HepG2 (cell line): ENCODE data around the gene COASY. TPM values are rescaled to one million over a fixed set of nuclear protein-coding genes. Genes with fewer than 3 reads are reported as not detected.

Source experiments
- AGO2 ChIP-seq: fragments of 200-400 bp; formaldehyde crosslinking; optimal IDR thresholded peaks from 2 replicates; pipeline ENCODE3; 2017; ENCODE audit warnings: mild to moderate bottlenecking, low read depth, low read length, moderate library complexity
- ATF7-NPFF ChIP-seq: sonication (generic); formaldehyde crosslinking; IDR thresholded peaks from 2 replicates; pipeline ENCODE4 v1.8.1; 2023; ENCODE audit warnings: mild to moderate bottlenecking, low read depth, missing genetic modification reagents, moderate library complexity
- DNMT1 ChIP-seq: sonication (generic); formaldehyde crosslinking; IDR thresholded peaks from 2 replicates; pipeline ENCODE4 v1.5.1; 2020; ENCODE audit warnings: mild to moderate bottlenecking, missing genetic modification reagents
- ESRRA ChIP-seq: sonication (generic); formaldehyde crosslinking; IDR thresholded peaks from 2 replicates; pipeline ENCODE4 v1.5.1; 2020; ENCODE audit warnings: mild to moderate bottlenecking, low read depth, missing genetic modification reagents
- KDM1A ChIP-seq: IDR thresholded peaks from 2 replicates; pipeline ENCODE4 v1.6.1; 2016; ENCODE audit warnings: missing compliant biosample characterization
- MXD1 ChIP-seq: sonication (generic); formaldehyde crosslinking; IDR thresholded peaks from 2 replicates; pipeline ENCODE4 v1.4.0; 2020; ENCODE audit warnings: mild to moderate bottlenecking, missing genetic modification reagents
- MXI1 ChIP-seq: IDR thresholded peaks from 3 replicates; pipeline ENCODE4 v1.6.1; 2012; ENCODE audit warnings: low read depth, low read length, inconsistent platforms, borderline replicate concordance
- NFKB2 ChIP-seq: sonication (generic); formaldehyde crosslinking; IDR thresholded peaks from 2 replicates; pipeline ENCODE4 v1.4.0; 2020; ENCODE audit warnings: missing genetic modification reagents, borderline replicate concordance
- PAWR ChIP-seq: sonication (generic); formaldehyde crosslinking; IDR thresholded peaks from 2 replicates; pipeline ENCODE4 v1.4.0; 2020; ENCODE audit warnings: missing genetic modification reagents, mild to moderate bottlenecking, borderline replicate concordance
- PCBP2 ChIP-seq: fragments of 200-400 bp; formaldehyde crosslinking; optimal IDR thresholded peaks from 2 replicates; pipeline ENCODE3; 2018; ENCODE audit warnings: low read length, low read depth; ENCODE audit not compliant: poor library complexity, severe bottlenecking
- PITX1 ChIP-seq: sonication (generic); formaldehyde crosslinking; IDR thresholded peaks from 2 replicates; pipeline ENCODE4 v1.5.1; 2020; ENCODE audit warnings: mild to moderate bottlenecking, missing genetic modification reagents
- RFXANK ChIP-seq: IDR thresholded peaks from 2 replicates; pipeline ENCODE4 v1.6.1; 2016
- SP140L ChIP-seq: sonication (generic); formaldehyde crosslinking; IDR thresholded peaks from 2 replicates; pipeline ENCODE4 v1.4.0; 2020; ENCODE audit warnings: missing genetic modification reagents, borderline replicate concordance
- TAF15 ChIP-seq: fragments of 200-400 bp; formaldehyde crosslinking; IDR thresholded peaks from one replicate; pipeline ENCODE4 v1.6.1; 2018; ENCODE audit warnings: mild to moderate bottlenecking, low read depth, low read length; ENCODE audit not compliant: poor library complexity, severe bottlenecking
- TCF7L2 ChIP-seq: IDR thresholded peaks from 2 replicates; pipeline ENCODE4 v1.6.1; 2011; ENCODE audit warnings: mild to moderate bottlenecking, low read depth, low read length, moderate library complexity
- ZFP36L2 ChIP-seq: sonication (generic); formaldehyde crosslinking; IDR thresholded peaks from 2 replicates; pipeline ENCODE4 v1.4.0; 2020; ENCODE audit warnings: missing genetic modification reagents
- ZFX ChIP-seq: sonication (generic); formaldehyde crosslinking; IDR thresholded peaks from 2 replicates; pipeline ENCODE4 v1.4.0; 2020; ENCODE audit warnings: mild to moderate bottlenecking, low read depth, missing genetic modification reagents, moderate library complexity
- ZNF207 ChIP-seq: fragments of 450-650 bp; IDR thresholded peaks from 2 replicates; pipeline ENCODE4 v1.6.1; 2016; ENCODE audit warnings: antibody characterized with exemption, borderline replicate concordance
- ZNF446 ChIP-seq: sonication (generic); formaldehyde crosslinking; IDR thresholded peaks from 2 replicates; pipeline ENCODE4 v1.5.0; 2020; ENCODE audit warnings: mild to moderate bottlenecking, missing genetic modification reagents
- ZNF564 ChIP-seq: sonication (generic); formaldehyde crosslinking; IDR thresholded peaks from 2 replicates; pipeline ENCODE4 v1.8.1; 2023; ENCODE audit warnings: mild to moderate bottlenecking, missing genetic modification reagents
- ZNF644 ChIP-seq: IDR thresholded peaks from 2 replicates; pipeline ENCODE4 v1.6.1; 2016; ENCODE audit warnings: low read depth
- ZNF652 ChIP-seq: IDR thresholded peaks from 2 replicates; pipeline ENCODE4 v1.6.1; 2016; ENCODE audit warnings: low read depth, borderline replicate concordance
- ZNF672 ChIP-seq: sonication (generic); formaldehyde crosslinking; IDR thresholded peaks from 2 replicates; pipeline ENCODE4 v1.8.1; 2022; ENCODE audit warnings: missing genetic modification reagents
- ZNF782 ChIP-seq: sonication (generic); formaldehyde crosslinking; IDR thresholded peaks from 2 replicates; pipeline ENCODE4 v1.4.0; 2020; ENCODE audit warnings: missing genetic modification reagents, mild to moderate bottlenecking, borderline replicate concordance
- polyA plus RNA-seq, 8 experiments: library from polyadenylated mRNA; depleted of rRNA in 3 of 8; stranded (reverse) in 7 of 8; unstranded in 1 of 8; fragments of >200 nt; fragmentation: Illumina TruSeq in 4 of 8; extraction: Trizol in 4 of 8; gene quantifications; 2 replicates each; pipeline versions ENCODE4 v1.2.1 to v1.2.3, GENCODE V29; 2011 to 2016; ENCODE audit warnings: low read depth in 4 of 8, missing spikeins in 1 of 8, mixed read lengths in 1 of 8; ENCODE audit not compliant: insufficient read depth in 1 of 8
- total RNA-seq, 5 experiments: library from RNA; depleted of rRNA; stranded (reverse); fragments of >200 nt; fragmentation: Illumina TruSeq; extraction: Trizol; gene quantifications; 2 replicates each; pipeline ENCODE4 v1.2.3, GENCODE V29; 2016; ENCODE audit warnings: low read depth in 1 of 5
- TF ChIP-seq, protein P1 (sequence below): sonication (generic); formaldehyde crosslinking; IDR thresholded peaks from 2 replicates; pipeline ENCODE4 v1.4.0; 2020; ENCODE audit warnings: missing genetic modification reagents
- TF ChIP-seq, protein P2 (sequence below): sonication (generic); formaldehyde crosslinking; IDR thresholded peaks from 2 replicates; pipeline ENCODE4 v1.4.0; 2020; ENCODE audit warnings: missing genetic modification reagents
- TF ChIP-seq, protein P3 (sequence below): sonication (generic); formaldehyde crosslinking; IDR thresholded peaks from 2 replicates; pipeline ENCODE4 v1.5.1; 2020; ENCODE audit warnings: missing genetic modification reagents, mild to moderate bottlenecking, borderline replicate concordance

Gene COASY
- total and polyA plus RNA-seq, 2 of the 13 experiments (the other 11 are each of a cell fraction or from before 2014, with no cell fraction given) = 90.7 to 125 TPM

DNA sequence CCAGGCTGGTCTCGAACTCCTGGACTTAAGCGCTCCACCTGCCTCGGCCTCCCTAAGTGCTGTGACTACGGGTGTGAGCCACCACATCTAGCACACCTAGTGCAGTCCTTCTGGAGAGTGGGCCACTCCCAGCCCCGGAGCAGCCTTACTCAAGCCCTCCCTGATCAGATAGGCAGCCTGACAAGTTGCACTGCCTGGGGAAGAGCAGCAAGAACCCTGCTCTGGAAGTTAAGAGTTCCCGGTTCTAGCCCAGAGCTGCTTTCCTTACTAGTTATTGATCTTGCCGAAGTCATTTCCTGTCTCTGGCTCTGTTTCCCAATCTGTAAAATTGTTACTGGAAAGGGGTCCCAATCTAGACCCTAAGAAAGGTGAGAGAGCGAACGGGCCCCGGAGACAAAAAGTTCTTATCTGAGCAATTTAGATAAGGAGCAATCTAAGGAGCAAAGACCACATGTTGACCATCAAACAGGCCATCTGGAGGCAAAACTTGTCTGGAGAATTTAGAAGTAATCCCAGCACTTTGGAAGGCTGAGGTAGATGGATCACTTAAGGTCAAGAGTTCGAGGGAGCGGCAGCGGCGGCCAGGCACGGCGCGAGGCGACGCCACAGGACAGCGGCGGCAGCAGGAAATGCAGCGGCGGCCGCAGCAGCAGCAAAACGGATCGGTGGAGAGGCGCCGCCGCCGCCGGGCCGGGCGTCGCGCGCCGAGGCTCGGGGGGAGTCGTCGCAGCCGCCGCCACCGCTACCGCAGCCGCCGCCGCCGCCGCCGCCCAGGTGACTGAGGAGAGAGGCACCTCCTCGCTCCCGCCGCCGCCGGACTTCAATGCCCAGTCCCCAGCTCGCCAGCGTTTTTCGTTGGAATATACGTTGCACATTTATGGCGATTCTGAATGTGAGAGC is 30.2 kb upstream of the COASY start (continued):
- TF ChIP-seq, protein P1, sequence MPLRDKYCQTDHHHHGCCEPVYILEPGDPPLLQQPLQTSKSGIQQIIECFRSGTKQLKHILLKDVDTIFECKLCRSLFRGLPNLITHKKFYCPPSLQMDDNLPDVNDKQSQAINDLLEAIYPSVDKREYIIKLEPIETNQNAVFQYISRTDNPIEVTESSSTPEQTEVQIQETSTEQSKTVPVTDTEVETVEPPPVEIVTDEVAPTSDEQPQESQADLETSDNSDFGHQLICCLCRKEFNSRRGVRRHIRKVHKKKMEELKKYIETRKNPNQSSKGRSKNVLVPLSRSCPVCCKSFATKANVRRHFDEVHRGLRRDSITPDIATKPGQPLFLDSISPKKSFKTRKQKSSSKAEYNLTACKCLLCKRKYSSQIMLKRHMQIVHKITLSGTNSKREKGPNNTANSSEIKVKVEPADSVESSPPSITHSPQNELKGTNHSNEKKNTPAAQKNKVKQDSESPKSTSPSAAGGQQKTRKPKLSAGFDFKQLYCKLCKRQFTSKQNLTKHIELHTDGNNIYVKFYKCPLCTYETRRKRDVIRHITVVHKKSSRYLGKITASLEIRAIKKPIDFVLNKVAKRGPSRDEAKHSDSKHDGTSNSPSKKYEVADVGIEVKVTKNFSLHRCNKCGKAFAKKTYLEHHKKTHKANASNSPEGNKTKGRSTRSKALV = no peak; the same call in 1 of the 2 replicates
- TF ChIP-seq ZNF446 = 0 out of 2 replicates have a peak, but pooled peaks have one; percentile 5
- no peak; the same call in 1 of the 2 replicates for TF ChIP-seq ZFX
- TF ChIP-seq DNMT1 (CRISPR knock-in tag) = no peak; the same call in 1 of the 2 replicates
- no peak for TF ChIP-seq RFXANK
- TF ChIP-seq TAF15 = no peak
- TF ChIP-seq ZNF652 (CRISPR knock-in tag) = no peak
- no peak for TF ChIP-seq ZFP36L2 (CRISPR knock-in tag)
- TF ChIP-seq KDM1A = peak; percentile 81
- no peak for TF ChIP-seq MXD1 (CRISPR knock-in tag)
- peak; percentile 60; the same call in 1 of the 3 replicates for TF ChIP-seq MXI1
- no peak for TF ChIP-seq PCBP2
- no peak for TF ChIP-seq ZNF207
- TF ChIP-seq, protein P2, sequence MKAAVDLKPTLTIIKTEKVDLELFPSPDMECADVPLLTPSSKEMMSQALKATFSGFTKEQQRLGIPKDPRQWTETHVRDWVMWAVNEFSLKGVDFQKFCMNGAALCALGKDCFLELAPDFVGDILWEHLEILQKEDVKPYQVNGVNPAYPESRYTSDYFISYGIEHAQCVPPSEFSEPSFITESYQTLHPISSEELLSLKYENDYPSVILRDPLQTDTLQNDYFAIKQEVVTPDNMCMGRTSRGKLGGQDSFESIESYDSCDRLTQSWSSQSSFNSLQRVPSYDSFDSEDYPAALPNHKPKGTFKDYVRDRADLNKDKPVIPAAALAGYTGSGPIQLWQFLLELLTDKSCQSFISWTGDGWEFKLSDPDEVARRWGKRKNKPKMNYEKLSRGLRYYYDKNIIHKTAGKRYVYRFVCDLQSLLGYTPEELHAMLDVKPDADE (CRISPR knock-in tag) = peak; percentile 46; the same call in 1 of the 2 replicates
- TF ChIP-seq ZNF644 (CRISPR knock-in tag) = no peak
- peak; percentile 54; the same call in 1 of the 2 replicates for TF ChIP-seq ZNF564 (CRISPR knock-in tag)
- TF ChIP-seq TCF7L2 = no peak
- TF ChIP-seq PITX1 (CRISPR knock-in tag) = no peak; the same call in 1 of the 2 replicates
- TF ChIP-seq ZNF782 (CRISPR knock-in tag) = no peak
- TF ChIP-seq AGO2 = no peak
- TF ChIP-seq ZNF672 = no peak
- no peak for TF ChIP-seq PAWR (CRISPR knock-in tag)
- TF ChIP-seq NFKB2 (CRISPR knock-in tag) = no peak; the same call in 1 of the 2 replicates
- no peak for TF ChIP-seq SP140L
- TF ChIP-seq, protein P3, sequence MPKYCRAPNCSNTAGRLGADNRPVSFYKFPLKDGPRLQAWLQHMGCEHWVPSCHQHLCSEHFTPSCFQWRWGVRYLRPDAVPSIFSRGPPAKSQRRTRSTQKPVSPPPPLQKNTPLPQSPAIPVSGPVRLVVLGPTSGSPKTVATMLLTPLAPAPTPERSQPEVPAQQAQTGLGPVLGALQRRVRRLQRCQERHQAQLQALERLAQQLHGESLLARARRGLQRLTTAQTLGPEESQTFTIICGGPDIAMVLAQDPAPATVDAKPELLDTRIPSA = no peak
- TF ChIP-seq ESRRA (CRISPR knock-in tag) = no peak
- no peak for TF ChIP-seq ATF7-NPFF (CRISPR knock-in tag)
